GM19239 (cell line): Measurements from ENCODE around the gene ARHGAP6.
A peak's percentile ranks its signal among the peaks of the same experiment; 100 is the strongest.
"Not testable (repeated sequence)": the region's sequence is repeated elsewhere in the genome, so short reads cannot be mapped to it uniquely, and the experiment has no call there.

ENCODE experiments used
- DNase-seq: peaks from one replicate; pipeline ENCODE4 v3.0.0; 2011; ENCODE audit warnings: low spot score; ENCODE audit not compliant: insufficient read length
- FAIRE-seq: peaks from 2 replicates; lab custom pipeline; 2011; peaks lifted over from hg19 to GRCh38; lab: Jason Lieb, UNC

Gene ARHGAP6

DNA sequence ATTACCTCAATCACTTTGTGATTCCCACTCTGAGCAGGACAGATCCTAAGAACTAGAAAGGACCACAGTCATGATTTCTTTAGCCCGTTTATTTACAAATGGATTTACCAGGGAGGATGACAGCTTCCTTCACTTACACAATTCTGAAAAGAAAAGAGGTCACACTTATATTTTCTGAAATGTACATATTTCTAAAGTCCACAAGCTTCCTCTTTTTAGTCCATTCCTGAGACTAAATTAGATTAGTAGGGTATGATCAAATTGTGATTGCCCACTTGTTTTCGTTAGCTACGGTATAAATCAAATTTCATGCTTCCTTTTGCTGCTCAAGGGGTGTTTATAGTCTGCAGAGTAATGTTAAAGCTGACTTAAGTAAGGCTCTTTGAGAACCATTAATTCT lies 380.1 kb downstream of the ARHGAP6 start:
- FAIRE-seq: no peak
- no peak for DNase-seq

DNA sequence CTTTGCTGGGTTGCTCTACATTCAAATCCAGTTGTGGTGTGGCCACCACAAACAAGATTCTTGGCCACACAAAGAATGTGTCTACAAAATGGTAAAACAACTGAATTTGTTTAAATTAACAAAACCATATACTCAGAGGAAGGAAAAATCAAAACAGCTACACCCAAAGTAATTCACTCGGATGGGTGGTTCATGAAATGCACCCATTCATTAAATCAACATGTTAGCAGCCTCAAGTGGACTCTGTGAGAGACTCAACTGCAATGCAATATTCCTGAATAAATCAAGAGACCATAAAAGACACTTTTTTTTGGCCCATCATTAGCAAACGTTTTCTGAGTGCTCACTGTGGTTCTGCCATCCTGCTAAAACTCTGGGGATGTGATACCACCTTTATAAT lies 383.7 kb downstream of the ARHGAP6 start:
- no peak for DNase-seq
- no peak for FAIRE-seq

- DNase-seq (no peak), FAIRE-seq (no peak)
Observed at GRCh38 chrX:11273544-11273943, 392.2 kb downstream of the ARHGAP6 start.

DNA sequence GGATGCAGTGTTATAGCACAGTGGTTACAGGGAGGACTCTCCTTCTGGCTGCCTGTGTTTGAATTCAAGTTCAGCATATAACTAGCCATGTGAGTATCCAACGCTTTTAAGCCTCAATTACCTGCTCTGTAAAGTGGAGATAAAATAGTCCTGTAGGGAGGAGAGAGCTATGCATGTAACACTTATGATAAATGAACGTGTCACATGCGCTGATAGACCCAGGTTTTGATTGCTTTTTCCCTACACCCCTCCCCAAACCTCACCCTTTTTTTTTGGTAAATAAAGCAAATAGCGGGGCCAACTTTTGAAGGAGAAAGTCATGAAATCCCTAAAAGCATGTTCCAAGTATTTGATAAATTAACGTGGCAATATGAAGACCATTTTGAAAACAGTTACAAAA lies 392.9 kb downstream of the ARHGAP6 start:
- DNase-seq: no peak
- FAIRE-seq: no peak

DNA sequence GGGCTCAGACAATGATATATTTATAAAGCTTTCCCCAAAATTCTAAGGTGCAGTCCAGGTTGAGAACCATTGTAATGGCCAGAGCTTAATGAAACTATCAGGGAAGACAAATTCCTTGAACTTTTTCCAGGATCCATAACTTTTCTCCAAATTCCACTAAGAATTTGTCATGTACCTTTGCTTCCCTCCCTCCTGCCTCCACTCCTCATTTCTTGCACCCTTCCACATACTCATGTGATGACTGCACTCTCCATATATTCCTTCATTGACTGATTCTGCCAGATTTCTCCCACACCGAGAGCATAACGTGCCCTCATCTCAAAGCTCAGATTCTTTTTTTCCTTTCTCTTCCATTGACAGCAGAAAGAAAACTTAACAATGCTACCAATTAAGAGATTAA lies 393.4 kb downstream of the ARHGAP6 start:
- DNase-seq (no peak), FAIRE-seq (no peak)

DNA sequence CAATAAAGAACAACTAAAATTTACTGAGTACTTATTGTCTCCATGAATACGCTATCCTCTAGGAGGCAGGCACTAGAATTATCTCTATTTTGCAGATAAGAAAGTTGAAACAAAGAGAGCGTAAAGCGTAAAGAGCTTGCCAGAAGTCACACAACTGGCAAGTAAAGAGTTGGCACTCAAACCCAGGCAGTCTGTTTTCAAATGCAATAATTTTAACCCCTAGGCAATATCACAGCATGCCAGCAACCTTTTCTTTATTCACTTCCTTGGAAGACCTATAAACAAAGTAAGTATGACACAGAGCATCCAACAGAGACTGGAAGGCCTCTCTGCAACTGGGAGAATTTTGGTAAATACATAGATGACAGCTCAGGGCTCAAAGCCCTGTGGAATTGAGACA lies 395.7 kb downstream of the ARHGAP6 start:
- peak; percentile 18 for FAIRE-seq

GRCh38 chrX:11269006-11269405 lies 396.7 kb downstream of the ARHGAP6 start:
- no peak for FAIRE-seq

More for the DNA sequence above, 395.7 kb downstream of the ARHGAP6 start:
- DNase-seq: no peak

GRCh38 chrX:11267425-11267824 lies 398.3 kb downstream of the ARHGAP6 start:
- no peak for DNase-seq
- no peak for FAIRE-seq

More at GRCh38 chrX:11269006-11269405, 396.7 kb downstream of the ARHGAP6 start:
- DNase-seq: no peak

DNA sequence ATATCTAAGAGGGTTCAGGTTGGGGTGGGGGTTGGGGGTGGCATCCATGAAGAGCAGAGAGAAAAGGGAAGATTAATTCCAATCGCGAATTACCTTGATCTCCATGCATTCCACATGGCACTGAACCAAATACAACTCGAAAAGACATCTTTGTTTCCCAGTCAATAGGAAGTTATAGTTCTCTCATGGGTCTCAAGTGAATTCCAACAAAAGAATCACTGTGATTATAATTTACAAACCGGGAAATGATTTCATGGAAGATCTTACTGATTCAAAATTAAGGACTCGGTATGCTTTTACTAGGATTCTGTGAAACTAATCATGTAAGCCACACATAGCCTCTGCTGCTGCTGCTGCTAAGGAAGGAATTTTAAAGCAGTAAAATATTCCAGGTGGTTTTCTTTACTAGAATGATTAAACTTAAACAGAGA lies 399.1 kb downstream of the ARHGAP6 start:
- FAIRE-seq (peak; percentile 39), DNase-seq (no peak)

DNA sequence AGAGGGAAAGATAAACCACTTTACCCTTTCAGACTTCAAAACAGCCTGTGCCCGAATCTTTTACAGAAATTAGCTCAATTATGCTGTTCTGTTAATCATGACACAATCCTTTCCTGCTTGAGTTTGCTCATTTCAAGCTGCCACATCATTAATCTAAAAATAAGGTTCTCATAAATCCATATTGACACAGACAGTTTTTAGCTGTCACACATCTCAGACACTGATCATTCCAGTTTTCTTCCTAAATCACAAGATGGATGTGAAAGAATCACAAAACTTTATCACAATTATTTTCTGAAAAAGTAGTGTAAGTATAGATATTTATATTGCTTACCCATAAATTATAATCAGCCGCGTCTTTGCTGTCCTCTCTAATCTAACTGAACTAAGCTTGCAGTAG lies 400.4 kb downstream of the ARHGAP6 start:
- peak; percentile 69 for FAIRE-seq

GRCh38 chrX:11264925-11265324 lies 400.8 kb downstream of the ARHGAP6 start:
- FAIRE-seq (peak; percentile 76), DNase-seq (no peak)

More for the DNA sequence above, 400.4 kb downstream of the ARHGAP6 start:
- no peak for DNase-seq

GRCh38 chrX:11261260-11261659 lies 404.5 kb downstream of the ARHGAP6 start:
- no peak for DNase-seq
- FAIRE-seq: no peak

DNA sequence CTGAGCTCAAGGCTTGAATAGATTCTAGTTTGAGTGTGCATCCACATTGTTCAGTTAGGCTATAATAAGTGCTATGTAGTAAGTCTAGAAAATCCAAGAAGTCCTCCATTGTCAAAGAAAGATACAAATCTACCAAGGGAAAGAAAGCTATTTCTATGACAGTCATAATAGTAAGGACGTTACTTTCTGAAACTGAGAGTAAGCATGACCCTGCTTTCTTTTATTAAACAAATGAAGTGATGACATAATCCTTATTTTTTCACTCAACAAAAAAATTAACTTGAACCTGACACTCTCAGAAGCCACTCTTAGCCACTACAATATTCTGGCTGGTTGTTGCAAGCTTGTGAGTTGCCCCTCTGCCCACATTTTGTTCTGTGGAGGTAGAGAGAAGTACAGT lies 406.3 kb downstream of the ARHGAP6 start:
- FAIRE-seq (no peak), DNase-seq (no peak)

DNA sequence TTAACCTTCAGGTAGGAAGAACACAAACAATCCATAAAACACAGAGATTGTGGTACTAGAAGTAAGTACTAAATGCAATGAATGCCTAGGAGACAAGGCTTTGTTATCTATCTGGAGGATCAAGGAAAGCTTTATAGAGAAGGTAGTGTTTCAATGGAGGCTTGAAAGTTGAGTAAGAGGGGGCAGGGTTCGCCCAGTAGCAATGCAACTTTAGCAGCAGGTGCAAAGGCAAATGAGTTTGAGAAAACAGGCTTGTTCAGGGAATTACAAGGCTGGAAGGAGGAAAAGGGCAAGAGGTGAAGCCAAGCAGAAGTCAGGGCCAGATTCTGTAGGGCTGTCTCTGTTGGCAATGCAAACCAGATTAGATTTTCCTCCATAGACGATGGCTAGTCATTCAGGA lies 408.0 kb downstream of the ARHGAP6 start:
- no peak for FAIRE-seq
- no peak for DNase-seq

- no peak for DNase-seq
- FAIRE-seq: no peak
Observed at GRCh38 chrX:11257290-11257689, 408.4 kb downstream of the ARHGAP6 start.

DNA sequence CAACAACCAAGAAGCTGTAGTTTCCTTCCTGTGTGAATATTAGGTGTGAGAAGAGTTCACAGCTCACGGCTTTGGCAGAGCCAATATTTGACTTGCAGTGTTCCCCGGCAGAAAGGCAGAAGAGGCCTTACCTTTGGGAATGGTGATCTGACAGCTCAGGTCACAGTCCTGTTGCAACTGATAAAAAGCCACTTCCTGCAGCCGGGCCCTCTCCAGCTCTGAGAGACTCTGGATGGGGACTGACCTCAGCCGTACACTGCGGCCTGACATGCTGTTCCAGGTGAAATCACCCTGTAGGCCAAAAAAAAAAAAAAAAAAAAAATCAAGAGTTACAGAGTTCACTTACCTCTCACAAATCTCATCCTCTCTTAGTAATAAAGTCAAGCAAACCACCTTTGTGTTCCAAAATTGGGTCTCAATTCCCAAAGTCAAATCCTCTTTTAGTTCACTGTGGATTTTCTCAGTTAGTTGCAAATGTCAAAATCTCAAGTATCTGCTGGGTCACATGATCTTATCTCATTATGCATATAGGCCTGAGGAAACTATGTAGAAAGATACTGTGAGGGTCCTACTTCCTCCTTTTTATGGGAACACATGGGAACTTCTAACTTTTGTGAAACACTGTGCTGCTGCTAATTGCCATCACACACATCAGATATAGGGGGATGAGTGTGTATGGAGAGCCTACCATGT lies 411.2 kb downstream of the ARHGAP6 start:
- no peak for DNase-seq
- no peak for FAIRE-seq

GRCh38 chrX:11244636-11245035 lies 421.1 kb downstream of the ARHGAP6 start:
- no peak for FAIRE-seq
- DNase-seq: no peak

DNA sequence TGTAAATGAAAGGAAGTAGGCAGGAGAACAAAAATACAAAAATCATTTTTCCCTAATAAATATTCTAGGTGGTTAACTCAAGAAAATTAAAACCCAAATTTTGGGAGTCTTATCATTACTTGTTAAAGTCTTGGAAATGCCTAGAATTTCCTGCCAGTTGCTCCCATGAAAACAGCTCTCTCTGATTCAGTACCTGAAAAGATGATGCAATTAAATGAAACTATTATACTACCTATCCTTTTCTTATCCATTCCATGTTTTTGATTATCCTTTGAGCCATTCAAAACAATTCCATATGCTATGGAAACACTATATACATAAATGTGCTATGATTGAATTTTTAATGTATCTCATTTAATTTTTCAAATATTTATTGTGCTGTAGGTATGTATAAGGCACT lies 423.0 kb downstream of the ARHGAP6 start:
- DNase-seq: no peak
- FAIRE-seq: no peak

GRCh38 chrX:11241720-11242119 lies 424.0 kb downstream of the ARHGAP6 start:
- FAIRE-seq (peak; percentile 8), DNase-seq (no peak)

GRCh38 chrX:11239230-11239629 lies 426.5 kb downstream of the ARHGAP6 start:
- DNase-seq (no peak), FAIRE-seq (peak; percentile 48)

DNA sequence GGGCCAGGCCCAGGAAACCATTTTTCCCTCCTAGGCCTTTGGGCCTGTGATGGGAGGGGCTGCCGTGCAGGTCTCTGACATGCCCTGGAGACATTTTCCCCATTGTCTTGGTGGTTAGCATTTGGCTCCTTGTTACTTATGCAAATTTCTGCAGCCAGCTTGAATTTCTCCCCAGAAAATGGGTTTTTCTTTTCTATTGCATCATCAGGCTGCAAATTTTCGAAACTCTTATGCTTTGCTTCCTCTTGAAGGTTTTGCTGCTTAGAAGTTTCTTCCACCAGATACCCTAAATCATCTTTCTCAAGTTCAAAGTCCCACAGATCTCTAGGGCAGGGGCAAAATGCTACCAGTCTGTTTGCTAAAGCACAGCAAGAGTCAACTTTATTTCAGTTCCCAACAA lies 430.3 kb downstream of the ARHGAP6 start:
- DNase-seq, FAIRE-seq: not testable (repeated sequence)

GRCh38 chrX:11215191-11215921 lies 450.4 kb downstream of the ARHGAP6 start:
- FAIRE-seq: no peak
- no peak for DNase-seq
